A549 treated with Mapracorat at 1 μM for 4 hours (cell line): ENCODE measurements around the gene CGN. TPM values are rescaled to one million over a fixed set of nuclear protein-coding genes. Genes with fewer than 3 reads are reported as not detected.

Source experiments
- total RNA-seq: library from RNA; stranded (reverse); fragments of 200-300 nt; extraction: Qiagen RNA extraction; gene quantifications from 5 replicates; pipeline ENCODE4 v1.2.3, GENCODE V29; 2022

CGN gene, protein sequence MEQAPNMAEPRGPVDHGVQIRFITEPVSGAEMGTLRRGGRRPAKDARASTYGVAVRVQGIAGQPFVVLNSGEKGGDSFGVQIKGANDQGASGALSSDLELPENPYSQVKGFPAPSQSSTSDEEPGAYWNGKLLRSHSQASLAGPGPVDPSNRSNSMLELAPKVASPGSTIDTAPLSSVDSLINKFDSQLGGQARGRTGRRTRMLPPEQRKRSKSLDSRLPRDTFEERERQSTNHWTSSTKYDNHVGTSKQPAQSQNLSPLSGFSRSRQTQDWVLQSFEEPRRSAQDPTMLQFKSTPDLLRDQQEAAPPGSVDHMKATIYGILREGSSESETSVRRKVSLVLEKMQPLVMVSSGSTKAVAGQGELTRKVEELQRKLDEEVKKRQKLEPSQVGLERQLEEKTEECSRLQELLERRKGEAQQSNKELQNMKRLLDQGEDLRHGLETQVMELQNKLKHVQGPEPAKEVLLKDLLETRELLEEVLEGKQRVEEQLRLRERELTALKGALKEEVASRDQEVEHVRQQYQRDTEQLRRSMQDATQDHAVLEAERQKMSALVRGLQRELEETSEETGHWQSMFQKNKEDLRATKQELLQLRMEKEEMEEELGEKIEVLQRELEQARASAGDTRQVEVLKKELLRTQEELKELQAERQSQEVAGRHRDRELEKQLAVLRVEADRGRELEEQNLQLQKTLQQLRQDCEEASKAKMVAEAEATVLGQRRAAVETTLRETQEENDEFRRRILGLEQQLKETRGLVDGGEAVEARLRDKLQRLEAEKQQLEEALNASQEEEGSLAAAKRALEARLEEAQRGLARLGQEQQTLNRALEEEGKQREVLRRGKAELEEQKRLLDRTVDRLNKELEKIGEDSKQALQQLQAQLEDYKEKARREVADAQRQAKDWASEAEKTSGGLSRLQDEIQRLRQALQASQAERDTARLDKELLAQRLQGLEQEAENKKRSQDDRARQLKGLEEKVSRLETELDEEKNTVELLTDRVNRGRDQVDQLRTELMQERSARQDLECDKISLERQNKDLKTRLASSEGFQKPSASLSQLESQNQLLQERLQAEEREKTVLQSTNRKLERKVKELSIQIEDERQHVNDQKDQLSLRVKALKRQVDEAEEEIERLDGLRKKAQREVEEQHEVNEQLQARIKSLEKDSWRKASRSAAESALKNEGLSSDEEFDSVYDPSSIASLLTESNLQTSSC
- total RNA-seq, result 1.5 to 2.4 TPM (median 2.2 TPM) in 5 replicates

DNA sequence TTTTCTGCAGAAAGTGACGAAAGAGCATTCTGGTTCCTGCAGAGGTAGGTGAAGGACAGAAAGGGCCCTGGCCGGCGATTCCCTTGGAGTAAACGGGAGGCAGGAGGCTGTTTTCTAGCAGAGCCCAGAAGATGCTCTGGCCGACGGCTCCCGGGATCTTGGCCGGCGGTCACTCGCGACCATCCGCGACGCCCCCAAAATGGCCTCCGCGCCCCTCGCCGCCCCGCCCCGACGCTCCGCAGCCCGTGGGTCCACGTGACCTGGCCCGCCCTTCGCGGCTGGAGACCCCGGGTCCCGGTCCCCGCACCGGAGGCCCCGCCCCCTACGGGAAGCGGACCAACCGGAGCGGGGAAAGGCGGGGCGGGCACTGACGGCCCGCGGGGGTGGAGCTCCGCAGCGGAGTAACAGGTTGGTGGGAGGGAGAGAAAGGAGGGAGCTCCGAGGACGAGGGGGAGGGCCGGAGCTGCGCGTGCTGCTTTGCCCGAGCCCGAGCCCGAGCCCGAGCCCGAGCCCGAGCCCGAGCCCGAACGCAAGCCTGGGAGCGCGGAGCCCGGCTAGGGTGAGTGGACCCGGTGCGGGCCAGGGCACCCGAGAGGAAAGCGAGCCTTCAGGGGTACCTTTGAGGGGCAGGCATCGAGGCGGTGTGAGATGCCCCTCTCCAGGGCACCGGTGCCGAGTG lies at the start of gene CGN:
TSS of gene CGN (plus strand) at position 431 of the 679 bp plus-strand sequence. CDS start 7,133 bp downstream, outside the sequence.

DNA sequence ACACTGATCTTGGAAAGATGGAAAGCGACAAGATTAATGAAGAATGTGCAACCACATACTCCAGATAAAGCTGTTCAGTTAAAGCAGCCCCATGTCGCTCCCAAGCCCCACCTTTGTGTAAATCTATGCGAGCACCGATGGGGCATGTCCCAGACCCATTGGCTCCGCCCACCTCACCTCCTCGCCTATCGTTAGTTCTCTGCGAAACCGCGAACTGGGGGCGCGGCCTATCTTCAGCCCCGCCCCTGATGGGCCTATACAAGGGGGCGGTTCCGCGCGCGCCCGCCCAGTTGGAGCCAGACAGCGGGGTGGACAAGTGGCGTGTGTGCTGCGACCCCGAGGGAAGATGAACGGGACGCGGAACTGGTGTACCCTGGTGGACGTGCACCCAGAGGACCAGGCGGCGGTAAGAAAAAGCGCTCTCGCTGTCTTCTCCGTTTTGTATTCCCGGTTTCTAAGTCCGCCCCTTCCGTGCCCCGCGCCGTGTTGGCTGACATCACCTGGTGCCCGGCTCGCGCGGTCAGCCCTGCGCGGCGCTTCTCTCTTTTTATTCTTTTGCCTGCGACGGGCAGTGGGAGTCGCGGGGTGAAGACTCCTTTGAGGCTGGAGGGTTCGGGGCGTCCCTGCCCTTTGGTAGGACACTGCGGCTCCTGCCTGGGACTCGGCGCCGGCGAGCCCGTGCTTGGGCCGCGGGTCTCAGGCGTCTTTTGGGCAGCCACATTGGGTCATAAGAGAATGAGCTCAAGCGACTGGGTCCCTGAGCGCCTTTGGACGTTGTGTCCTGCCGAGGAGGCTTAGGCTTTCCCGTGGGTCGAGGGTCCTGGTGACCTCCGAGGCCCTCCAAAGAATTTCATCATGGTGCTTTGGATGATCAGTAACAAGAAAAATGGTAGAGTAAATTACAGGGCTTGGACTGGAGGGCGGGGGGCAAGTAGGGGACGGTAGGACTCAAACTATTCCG lies 29.1 kb downstream of the CGN start, which contains the start of gene TUFT1:
TSS of gene TUFT1 (plus strand) at position 289 of the 961 bp plus-strand sequence. CDS start at position 347, 58 bp downstream.

Other genes with a start within 250 kb of the CGN start
- 10.6 to 14.6 TPM (median 12.9 TPM) in 5 replicates for gene ZNF687, start 229.1 kb upstream of the CGN start, total RNA-seq
- gene PI4KB, start 184.0 kb upstream of the CGN start, total RNA-seq, result 22.7 to 27.1 TPM (median 25.0 TPM) in 5 replicates
- 18.8 to 24.9 TPM (median 21.2 TPM) in 5 replicates for gene RFX5, start 164.1 kb upstream of the CGN start, total RNA-seq
- 5.7 to 8.9 TPM (median 6.7 TPM) in 5 replicates for gene SELENBP1, start 138.7 kb upstream of the CGN start, total RNA-seq
- 364 to 428 TPM (median 401 TPM) in 5 replicates for gene PSMB4, start 111.8 kb upstream of the CGN start, total RNA-seq
- gene POGZ, start 51.9 kb upstream of the CGN start, total RNA-seq, result 17.9 to 22.4 TPM (median 19.4 TPM) in 5 replicates
- gene TUFT1, start 28.9 kb downstream of the CGN start, total RNA-seq, result 8.4 to 10.4 TPM (median 9.2 TPM) in 5 replicates
- gene SNX27, start 100.7 kb downstream of the CGN start, total RNA-seq, result 7.0 to 10.3 TPM (median 7.4 TPM) in 5 replicates
- gene CELF3, start 205.4 kb downstream of the CGN start, total RNA-seq, result not detected in 5 replicates
- gene RIIAD1, start 210.1 kb downstream of the CGN start, total RNA-seq, result not detected in 5 replicates